ENCODE data around the gene ADAT1.

The ADAT1 gene

GRCh38 chr16:75622761-75623605 is at the start of gene ADAT1:
ADAT1 (minus strand) TSS chr16:75623281; CDS start chr16:75620799, 2,482 bp downstream.
- DNase-seq = peak; percentile 91

GRCh38 chr16:75667503-75667902 is 44.4 kb upstream of the ADAT1 start:
- DNase-seq = no peak

DNA sequence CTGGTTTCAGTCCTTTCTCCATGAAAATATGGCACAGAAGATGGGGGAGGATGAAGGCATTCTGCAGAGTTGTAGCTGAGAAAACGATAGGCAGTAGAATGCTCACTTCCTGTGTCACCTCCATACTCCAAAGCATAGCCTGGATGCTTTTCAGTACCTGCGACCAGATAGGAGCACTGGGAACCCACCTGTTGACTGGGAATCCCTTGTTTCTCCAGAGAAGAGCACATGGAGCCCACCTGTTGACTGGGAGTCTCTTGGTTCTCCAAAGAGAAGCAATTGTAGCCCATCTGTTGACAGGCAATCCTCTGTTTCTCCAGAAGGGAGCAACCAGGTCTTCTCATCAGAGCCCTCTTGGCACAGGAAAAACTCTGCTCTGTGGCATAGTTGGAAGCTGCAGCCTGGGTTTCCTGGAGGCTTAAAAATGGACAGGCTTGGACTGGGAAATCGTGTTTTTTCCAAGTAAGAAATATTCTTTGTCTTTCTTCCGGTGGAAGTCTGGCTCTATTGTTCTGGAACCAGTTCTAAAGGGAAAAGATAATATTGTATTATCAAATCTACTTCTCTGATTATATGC is 37.7 kb upstream of the ADAT1 start:
- DNase-seq = no peak

DNA sequence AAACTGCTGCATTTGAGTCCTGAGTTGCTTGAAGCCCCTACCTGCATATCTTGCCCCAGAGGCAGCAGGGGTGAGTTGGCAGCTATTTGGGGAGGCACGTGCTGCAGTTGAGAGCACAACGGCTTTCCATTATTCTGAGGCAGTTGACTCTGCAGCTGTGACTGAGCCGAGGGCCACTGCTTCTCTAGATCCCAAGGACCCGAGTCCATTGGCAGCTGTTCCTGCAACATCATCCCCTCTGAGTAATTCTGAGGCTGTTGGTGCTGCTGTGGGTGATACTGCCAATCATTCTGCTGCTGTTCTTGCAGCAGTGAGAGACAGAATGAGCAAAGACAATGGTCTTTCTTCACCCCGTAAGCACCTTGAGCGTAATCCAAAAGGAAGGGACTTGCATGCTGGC is 37.2 kb upstream of the ADAT1 start:
- no peak for DNase-seq

DNA sequence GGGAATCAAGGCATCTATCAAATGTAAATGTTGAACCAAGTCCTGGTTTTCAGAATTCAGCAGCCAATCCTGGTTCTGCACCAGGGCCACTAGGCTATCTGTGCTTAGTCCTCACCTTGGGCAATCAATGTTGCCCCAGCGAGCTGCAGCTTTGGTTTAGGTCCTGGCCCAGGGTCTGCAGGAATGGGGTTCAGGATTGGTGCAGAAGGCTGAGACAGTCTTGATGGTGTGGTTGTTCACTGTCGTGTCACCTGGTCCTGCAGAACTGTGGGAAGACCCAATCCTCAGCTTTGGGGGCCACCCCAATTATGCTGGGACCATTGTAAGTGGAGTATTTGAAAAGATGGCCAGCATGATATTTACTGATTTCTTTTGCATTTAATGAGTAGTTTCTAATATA is 35.1 kb upstream of the ADAT1 start:
- DNase-seq = no peak

DNA sequence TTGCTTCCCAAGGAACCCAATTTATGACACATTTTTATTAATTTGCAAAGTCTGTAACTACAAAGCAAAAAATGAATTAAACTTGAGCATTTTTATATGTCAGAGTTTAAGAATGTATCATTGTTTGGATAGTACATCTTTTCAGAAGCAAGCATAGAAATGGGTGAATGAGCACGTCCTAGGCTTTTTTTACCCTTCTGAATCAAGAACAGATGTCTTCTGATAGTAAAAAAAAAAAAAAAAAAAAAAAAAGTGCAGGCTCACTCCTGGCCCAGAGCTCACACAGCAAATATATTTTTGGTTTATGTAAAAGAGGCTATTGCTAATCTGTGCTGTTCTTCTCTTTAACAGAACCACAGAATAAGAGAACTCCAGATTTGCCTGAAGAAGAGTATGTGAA is 30.8 kb upstream of the ADAT1 start:
- no peak for DNase-seq

DNA sequence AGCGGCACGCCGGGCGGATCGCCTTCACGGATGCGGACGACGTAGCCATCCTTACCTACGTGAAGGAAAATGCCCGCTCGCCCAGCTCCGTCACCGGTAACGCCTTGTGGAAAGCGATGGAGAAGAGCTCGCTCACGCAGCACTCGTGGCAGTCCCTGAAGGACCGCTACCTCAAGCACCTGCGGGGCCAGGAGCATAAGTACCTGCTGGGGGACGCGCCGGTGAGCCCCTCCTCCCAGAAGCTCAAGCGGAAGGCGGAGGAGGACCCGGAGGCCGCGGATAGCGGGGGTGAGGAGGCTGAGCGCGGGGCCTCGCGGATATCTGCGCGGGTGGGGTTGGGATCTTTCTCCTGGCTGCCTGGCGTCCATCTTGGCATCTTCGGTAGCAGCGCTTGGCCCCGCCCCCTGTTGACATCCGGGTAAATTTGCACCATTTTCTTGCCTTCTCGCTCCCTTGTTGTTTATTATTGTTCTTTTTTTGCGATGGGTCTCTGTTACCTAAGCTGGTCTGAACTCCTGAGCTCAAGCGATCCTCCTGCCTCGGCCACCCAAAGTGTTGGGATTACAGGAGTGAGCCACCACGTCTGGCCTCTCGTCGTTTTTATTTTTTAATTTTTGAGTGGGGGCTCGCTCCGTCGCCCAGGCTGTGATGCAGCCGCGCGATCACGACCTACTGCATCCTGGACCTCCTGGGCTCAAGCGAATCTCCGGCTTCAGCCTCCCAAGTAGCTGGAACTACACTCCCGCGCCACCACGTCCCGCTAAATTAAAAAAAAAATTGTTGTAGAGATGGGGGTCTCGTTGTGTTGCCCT is 25.4 kb upstream of the ADAT1 start:
- DNase-seq = peak; percentile 48

DNA sequence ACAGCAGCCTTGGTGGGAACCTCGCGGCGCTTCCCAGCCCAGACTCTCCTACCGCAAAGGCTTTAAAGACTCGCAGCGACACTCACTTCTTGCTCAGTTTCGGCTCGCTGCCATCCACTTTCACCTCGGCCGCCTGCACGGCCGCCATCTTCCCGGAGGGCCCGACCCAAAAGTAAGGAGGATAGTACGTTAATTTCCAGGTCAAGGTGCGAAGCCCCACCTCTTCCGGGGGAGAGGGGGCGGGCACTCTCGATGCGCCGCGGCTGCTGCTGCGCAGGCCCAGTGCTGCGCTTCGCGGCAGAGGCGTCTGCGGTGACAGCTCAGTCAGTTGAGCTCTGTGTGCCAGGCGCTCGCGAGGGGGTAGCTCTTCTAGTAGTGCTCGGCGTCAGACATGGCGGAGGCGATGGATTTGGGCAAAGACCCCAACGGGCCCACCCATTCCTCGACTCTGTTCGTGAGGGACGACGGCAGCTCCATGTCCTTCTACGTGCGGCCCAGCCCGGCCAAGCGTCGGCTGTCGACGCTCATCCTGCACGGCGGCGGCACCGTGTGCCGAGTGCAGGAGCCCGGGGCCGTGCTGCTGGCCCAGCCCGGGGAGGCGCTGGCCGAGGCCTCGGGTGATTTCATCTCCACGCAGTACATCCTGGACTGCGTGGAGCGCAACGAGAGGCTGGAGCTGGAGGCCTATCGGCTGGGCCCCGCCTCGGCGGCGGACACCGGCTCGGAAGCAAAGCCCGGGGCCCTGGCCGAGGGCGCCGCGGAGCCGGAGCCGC is 24.6 kb upstream of the ADAT1 start, which contains the start of the genes KARS1 and TERF2IP:
Gene KARS1 (minus strand): TSS at position 174 of the 773 bp plus-strand sequence. CDS start 26 bp downstream, at position 148.
Gene TERF2IP (plus strand): TSS at position 282 of the 773 bp plus-strand sequence. CDS start 110 bp downstream, at position 392.
- peak; percentile 91 for DNase-seq

DNA sequence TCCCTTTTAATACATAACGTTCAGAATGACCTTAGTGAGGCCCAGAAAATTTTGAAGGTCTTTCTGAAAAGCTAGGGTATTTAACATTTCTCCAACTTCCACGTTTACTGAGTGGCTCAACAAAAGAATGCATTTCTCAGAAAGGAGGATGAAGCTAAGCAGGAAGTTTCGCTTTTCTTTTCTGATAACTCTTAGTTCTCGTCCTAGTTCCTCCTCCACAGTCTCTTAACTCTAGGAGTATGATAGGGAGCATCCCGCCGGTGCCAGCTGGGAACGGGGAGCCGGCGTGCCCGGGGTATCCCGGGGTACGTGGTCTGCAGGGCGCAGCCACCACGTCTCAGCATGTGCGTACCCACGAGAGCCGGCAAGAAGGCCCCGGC is 24.0 kb upstream of the ADAT1 start:
- DNase-seq = no peak

DNA sequence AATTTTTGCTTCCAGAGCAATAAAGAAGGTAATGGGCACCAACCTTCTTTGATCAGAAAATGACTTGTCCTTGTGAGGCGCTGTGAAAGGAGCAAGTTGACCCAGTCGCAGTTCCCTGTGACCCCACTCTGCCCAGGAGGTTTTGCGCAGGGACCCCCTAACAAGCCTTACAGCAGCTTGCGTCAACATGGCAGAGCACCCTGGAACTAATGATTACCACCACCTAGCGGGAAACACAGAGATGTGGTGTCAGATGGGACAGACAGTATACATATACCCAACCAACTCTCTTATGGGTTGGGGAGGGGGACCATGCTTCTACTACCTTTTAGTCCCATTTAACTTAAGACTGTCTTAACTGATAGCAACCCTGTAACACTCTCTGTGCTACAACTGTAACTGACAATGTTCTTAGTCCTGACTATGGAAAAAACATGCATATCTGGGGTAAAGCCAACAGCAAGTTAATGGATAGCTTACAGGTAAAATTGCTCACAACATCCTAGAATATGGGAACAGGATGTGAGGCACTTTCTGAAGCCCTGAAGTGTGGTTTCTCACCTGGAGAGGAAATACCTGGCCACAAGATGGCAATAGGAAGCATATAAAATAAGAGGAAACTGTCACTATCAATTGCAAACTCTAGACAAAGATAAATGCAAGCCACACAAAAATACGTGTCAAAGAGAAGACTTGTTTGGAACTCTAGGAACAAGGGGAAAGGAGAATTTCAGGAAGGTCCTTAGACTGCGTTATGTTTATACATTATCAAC is 21.3 kb upstream of the ADAT1 start:
- no peak for DNase-seq

GRCh38 chr16:75640598-75640997 is 17.5 kb upstream of the ADAT1 start:
- DNase-seq = no peak

- no peak for DNase-seq
Observed at GRCh38 chr16:75635036-75635435, 12.0 kb upstream of the ADAT1 start.

DNA sequence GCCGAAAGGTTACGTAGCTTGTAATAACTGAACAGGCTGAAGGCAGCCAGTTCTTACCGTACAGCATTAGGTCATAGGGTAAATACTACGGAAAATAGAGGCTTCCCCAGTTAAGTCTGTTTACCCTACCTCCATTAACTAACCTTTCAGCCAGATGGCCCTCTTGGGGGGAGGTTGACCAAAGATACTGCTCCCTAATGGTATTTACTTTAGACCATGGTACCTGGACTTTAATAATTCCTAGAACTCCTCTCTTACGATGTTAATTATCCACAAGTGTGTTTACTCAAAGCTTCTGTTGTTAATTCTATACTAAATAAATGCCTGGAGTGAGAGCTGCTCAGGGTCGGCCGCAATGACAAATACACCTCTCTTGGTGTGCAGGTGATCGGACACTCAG is 9.8 kb upstream of the ADAT1 start:
- no peak for DNase-seq

GRCh38 chr16:75630052-75630451 is 7.0 kb upstream of the ADAT1 start:
- DNase-seq = no peak

GRCh38 chr16:75629132-75629531 is 6.1 kb upstream of the ADAT1 start:
- no peak for DNase-seq

GRCh38 chr16:75628351-75628750 is 5.3 kb upstream of the ADAT1 start:
- no peak for DNase-seq

GRCh38 chr16:75627851-75628250 is 4.8 kb upstream of the ADAT1 start:
- no peak for DNase-seq

- DNase-seq = no peak
Observed at GRCh38 chr16:75626806-75627205, 3.7 kb upstream of the ADAT1 start.

- no peak for DNase-seq
Observed at GRCh38 chr16:75624921-75625334, 1.8 kb upstream of the ADAT1 start.

DNA sequence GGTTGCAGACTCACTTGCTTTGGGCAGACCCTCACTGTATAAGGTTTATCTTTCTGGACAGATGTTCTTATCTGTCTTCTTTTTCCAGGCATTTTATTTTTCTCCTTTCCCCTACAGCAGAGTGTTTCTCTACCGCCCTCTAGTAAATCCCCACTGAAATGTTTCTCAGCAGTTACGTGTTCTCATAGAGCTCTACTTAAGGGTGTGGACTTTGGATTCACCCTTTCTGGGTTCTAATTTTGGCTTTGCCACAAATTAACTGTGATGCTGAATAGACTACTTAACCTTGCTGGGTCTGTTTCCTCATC is 2.0 kb downstream of the ADAT1 start:
- peak; percentile 47 for DNase-seq

DNA sequence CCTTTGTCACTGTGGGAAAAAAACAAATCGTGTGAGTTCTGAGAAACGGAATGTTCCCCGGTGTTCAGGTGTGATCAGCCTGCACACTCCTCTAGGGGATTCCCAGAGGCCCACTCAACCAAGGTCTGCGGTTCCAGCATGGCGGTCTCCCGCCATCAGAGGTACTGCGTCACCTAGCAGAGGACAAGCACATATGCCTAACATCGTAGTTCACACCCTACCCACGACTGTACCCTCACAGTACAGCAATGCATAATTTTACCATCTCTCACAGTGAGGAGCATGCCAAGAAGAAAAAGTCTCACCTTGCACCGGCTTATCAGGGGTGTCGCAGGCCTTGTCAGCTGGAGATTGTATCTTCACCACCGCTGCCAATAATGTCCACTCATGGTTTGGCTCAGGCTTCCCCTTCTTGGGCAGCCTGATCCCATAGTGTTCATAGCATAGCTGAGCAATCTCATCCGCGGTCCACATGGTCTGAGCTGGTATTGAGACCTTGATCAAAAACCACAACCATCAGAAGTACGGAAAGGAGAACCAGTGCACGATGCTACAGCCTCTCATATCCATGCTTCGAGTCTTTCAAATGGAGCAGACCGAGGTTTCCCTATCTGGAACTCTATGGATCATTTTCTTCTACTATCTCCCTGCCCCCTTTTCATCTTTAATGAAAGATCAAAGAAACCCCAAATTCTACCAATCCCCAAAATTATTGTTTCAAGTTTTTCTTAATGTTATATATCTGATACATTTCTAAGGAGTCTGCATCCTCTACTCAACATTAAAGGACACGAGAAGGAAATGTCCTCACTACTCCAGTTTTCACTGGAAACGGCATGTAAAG is 2.5 kb downstream of the ADAT1 start:
- DNase-seq = no peak
